Subcutaneous abdominal adipose tissue (tissue), 5 donors: ENCODE results near the gene NDOR1.
"Not testable (repeated sequence)": the region's sequence is repeated elsewhere in the genome, so short reads cannot be mapped to it uniquely, and the experiment has no call there.

Experiments
- H3K27ac ChIP-seq: one replicate; pipeline ENCODE4 v1.7.0; 2013; ENCODE audit warnings: low read depth, mild to moderate bottlenecking, inconsistent platforms, low read length, moderate library complexity
- H3K27me3 ChIP-seq, 5 donors: one replicate each; pipeline ENCODE4 v1.7.0; 2013; ENCODE audit warnings: low read length in 5 of 5, inconsistent platforms in 1 of 5; ENCODE audit not compliant: control insufficient read depth in 5 of 5, insufficient read depth in 4 of 5
- H3K36me3 ChIP-seq, 5 donors: one replicate each; pipeline ENCODE4 v1.7.0; 2013; ENCODE audit warnings: low read length in 5 of 5; ENCODE audit not compliant: control insufficient read depth in 5 of 5, insufficient read depth in 5 of 5
- H3K4me1 ChIP-seq, 5 donors: one replicate each; pipeline ENCODE4 v1.7.0; 2013; ENCODE audit warnings: low read length in 5 of 5, mild to moderate bottlenecking in 3 of 5, moderate library complexity in 1 of 5; ENCODE audit not compliant: control insufficient read depth in 5 of 5, insufficient read depth in 5 of 5
- H3K4me3 ChIP-seq, 5 donors: one replicate each; pipeline ENCODE4 v1.7.0; 2013; ENCODE audit warnings: low read length in 5 of 5, low read depth in 1 of 5
- H3K9ac ChIP-seq, 5 donors: one replicate each; pipeline ENCODE4 v1.7.0; 2013; ENCODE audit warnings: low read length in 5 of 5, mild to moderate bottlenecking in 4 of 5, moderate library complexity in 3 of 5
- H3K9me3 ChIP-seq, 5 donors: one replicate each; pipeline ENCODE4 v1.7.0; 2013; ENCODE audit warnings: low read length in 5 of 5; ENCODE audit not compliant: control insufficient read depth in 5 of 5
- donor health status: healthy.
- donor health status: healthy.
- donor health status: healthy.
- donor health status: healthy.
- donor health status: healthy.

Gene NDOR1

GRCh38 chr9:137252555-137253506 is 47.3 kb downstream of the NDOR1 start:
- Histone ChIP-seq H3K9me3 (no peaks in the 10 kb centered on the region), H3K27ac (no peak overlapping the region), H3K4me3 (no peak overlapping the region), H3K36me3 (peaks cover 0 to 11% (median 6%) of the 10 kb centered on the region in 5 donors), H3K4me1 (peaks cover 7 to 47% (median 38%) of the 10 kb centered on the region in 5 donors), H3K27me3 (no peaks in the 10 kb centered on the region), H3K9ac (no peak overlapping the region)

- peak overlapping the region; percentile 50 to 95 (median 81) for H3K4me3 ChIP-seq
- peak overlapping the region in 4 of 5 donors; percentile 68 to 85 (median 80) for H3K9ac ChIP-seq
- peaks cover 7 to 45% (median 38%) of the 10 kb centered on the region in 5 donors for H3K4me1 ChIP-seq
These were observed 48.5 kb downstream of the NDOR1 start for GRCh38 chr9:137253717-137254623.

GRCh38 chr9:137254624-137255447 is 49.3 kb downstream of the NDOR1 start, which contains the start of gene NELFB:
Gene NELFB (plus strand): TSS chr9:137255327.
- H3K9ac ChIP-seq: peak within 1 kb of the TSS; percentile 28 to 94 (median 83)
- peak within 1 kb of the TSS; percentile 62 for H3K27ac ChIP-seq
- H3K9me3 ChIP-seq: no peaks in the 10 kb centered on the region
- H3K27me3 ChIP-seq: no peaks in the 10 kb centered on the region
- H3K4me3 ChIP-seq: peak within 1 kb of the TSS; percentile 81 to 98 (median 91)
- peaks cover 7 to 45% (median 38%) of the 10 kb centered on the region in 5 donors for H3K4me1 ChIP-seq
- H3K36me3 ChIP-seq: peaks cover 0 to 19% (median 17%) of the 10 kb centered on the region in 5 donors

More at GRCh38 chr9:137253717-137254623, 48.5 kb downstream of the NDOR1 start:
- no peaks in the 10 kb centered on the region for H3K9me3 ChIP-seq
- H3K36me3 ChIP-seq: peaks cover 0 to 15% (median 13%) of the 10 kb centered on the region in 5 donors
- H3K27me3 ChIP-seq: no peaks in the 10 kb centered on the region
- peak overlapping the region; percentile 62 for H3K27ac ChIP-seq

GRCh38 chr9:137255448-137256114 is 50.1 kb downstream of the NDOR1 start:
- peaks cover 0 to 19% (median 17%) of the 10 kb centered on the region in 5 donors for H3K36me3 ChIP-seq
- no peaks in the 10 kb centered on the region for H3K27me3 ChIP-seq
- H3K9ac ChIP-seq: peak overlapping the region; percentile 28 to 94 (median 83)
- peak overlapping the region; percentile 81 to 98 (median 91) for H3K4me3 ChIP-seq
- H3K9me3 ChIP-seq: no peaks in the 10 kb centered on the region
- peaks cover 7 to 37% (median 32%) of the 10 kb centered on the region in 5 donors for H3K4me1 ChIP-seq
- peak overlapping the region; percentile 54 for H3K27ac ChIP-seq

- no peaks in the 10 kb centered on the region for H3K9me3 ChIP-seq
- H3K9ac ChIP-seq: peak overlapping the region in 2 of 5 donors; percentile 88 to 94
- H3K27ac ChIP-seq: no peak overlapping the region
- peak overlapping the region; percentile 81 to 98 (median 91) for H3K4me3 ChIP-seq
- H3K27me3 ChIP-seq: no peaks in the 10 kb centered on the region
- peaks cover 7 to 32% (median 30%) of the 10 kb centered on the region in 5 donors for H3K4me1 ChIP-seq
- peaks cover 0 to 19% (median 17%) of the 10 kb centered on the region in 5 donors for H3K36me3 ChIP-seq
These were observed 50.9 kb downstream of the NDOR1 start for GRCh38 chr9:137256362-137256761.

- peak overlapping the region in 3 of 5 donors; percentile 26 to 94 (median 39) for H3K9ac ChIP-seq
These were observed 51.4 kb downstream of the NDOR1 start for GRCh38 chr9:137256856-137257255.

GRCh38 chr9:137262173-137262908 is 56.8 kb downstream of the NDOR1 start:
- H3K9me3 ChIP-seq, H3K27me3 ChIP-seq, H3K4me1 ChIP-seq, H3K4me3 ChIP-seq, H3K27ac ChIP-seq, H3K9ac ChIP-seq: not testable (repeated sequence)
- H3K36me3 ChIP-seq: peaks cover 0 to 46% (median 43%) of the 10 kb centered on the region in 5 donors

More at GRCh38 chr9:137256856-137257255, 51.4 kb downstream of the NDOR1 start:
- H3K4me1 ChIP-seq: peaks cover 7 to 32% (median 30%) of the 10 kb centered on the region in 5 donors
- H3K27me3 ChIP-seq: no peaks in the 10 kb centered on the region
- no peaks in the 10 kb centered on the region for H3K9me3 ChIP-seq
- H3K27ac ChIP-seq: no peak overlapping the region
- peaks cover 0 to 19% (median 17%) of the 10 kb centered on the region in 5 donors for H3K36me3 ChIP-seq
- peak overlapping the region in 4 of 5 donors; percentile 81 to 95 (median 87) for H3K4me3 ChIP-seq

GRCh38 chr9:137262909-137263285 is 57.4 kb downstream of the NDOR1 start:
- H3K4me1 ChIP-seq: peaks cover 0 to 2% (median 2%) of the 10 kb centered on the region in 5 donors
- H3K4me3 ChIP-seq: no peak overlapping the region
- H3K9ac ChIP-seq: no peak overlapping the region
- peaks cover 0 to 51% (median 45%) of the 10 kb centered on the region in 5 donors for H3K36me3 ChIP-seq
- no peaks in the 10 kb centered on the region for H3K9me3 ChIP-seq
- no peak overlapping the region for H3K27ac ChIP-seq
- no peaks in the 10 kb centered on the region for H3K27me3 ChIP-seq
